CD4-positive, alpha-beta T cell treated with Interferon alpha-2 for 1 hour (primary cell): ENCODE data around the gene GARS1.

Source experiments
- DNase-seq, 2 donors: peaks; one replicate each; pipeline ENCODE4 v3.0.0-alpha.2; 2020 to 2022

Gene GARS1

GRCh38 chr7:30658479-30659074 lies 63.9 kb downstream of the GARS1 start:
- DNase-seq: no peak

- no peak for DNase-seq
These were observed 64.6 kb downstream of the GARS1 start for GRCh38 chr7:30659312-30659711.

DNA sequence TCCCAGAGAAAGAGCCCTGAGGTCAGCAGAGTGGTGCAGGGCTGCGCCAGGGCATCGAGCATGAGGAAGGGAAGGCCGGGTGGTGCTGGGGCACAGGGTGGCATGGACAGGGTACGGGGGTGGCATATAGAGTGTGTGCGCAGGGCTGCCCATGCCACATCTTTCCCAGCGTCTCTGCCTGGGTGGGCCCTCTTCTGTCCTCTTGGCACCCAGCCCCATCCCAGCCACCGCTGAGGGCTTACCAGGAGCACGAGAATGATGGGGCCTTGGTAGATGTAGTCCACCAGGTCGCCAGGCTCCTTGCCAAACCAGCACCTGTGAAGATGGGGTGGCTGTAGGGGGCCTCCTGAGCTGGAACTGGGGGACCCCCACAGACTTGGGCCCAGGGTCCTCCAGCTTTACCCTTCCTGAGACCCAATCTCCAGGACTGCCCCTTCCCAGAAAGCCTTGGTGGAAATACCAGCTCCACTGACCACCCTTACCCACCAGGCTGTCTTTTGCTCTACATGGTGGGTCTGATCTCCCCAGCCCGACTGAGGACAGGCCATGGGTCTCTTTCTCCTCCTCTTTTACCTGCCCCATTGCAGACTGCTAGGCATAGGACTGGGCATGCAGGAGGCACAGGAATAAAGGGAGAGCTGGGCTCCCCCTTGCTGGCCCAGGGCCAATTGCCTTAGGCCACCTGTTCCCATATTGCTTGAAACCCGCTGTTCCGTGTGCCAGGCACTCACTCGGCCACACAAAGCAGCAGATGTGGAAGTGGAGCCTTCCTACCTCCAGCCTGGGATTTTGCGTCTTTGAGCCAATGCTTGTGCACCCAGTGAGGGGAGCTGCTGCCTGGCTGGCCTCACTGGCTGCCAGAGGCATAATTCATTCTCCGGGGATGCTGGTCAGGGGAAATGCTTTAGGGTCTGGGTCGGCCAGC lies 65.9 kb downstream of the GARS1 start:
- DNase-seq: no peak

GRCh38 chr7:30661926-30662325 lies 67.2 kb downstream of the GARS1 start:
- DNase-seq: no peak

DNA sequence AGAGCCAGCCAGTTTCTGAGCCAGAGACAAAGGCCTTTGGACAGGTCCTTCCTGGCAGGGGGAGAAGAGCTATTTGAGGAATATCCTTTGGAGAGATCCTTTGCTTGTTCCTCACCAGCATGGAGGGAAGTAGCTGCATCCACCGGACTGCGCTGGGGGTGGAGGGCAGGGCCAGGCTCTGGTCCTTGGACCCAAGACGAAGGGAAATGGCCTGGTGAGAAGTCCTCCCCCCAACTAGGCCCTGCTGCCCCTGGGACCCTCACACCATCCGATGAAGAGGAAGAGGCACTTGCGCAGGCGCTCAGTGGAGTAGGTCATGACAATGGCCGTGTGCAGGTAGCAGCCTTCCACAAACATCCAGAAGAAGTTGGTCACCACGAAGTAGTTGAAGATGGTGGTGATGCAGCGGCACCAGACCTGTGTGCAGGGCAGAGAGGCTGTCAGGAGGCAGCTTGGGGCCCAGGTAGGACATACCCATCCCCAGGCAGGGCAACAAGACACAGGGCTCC lies 67.8 kb downstream of the GARS1 start:
- DNase-seq: no peak

- no peak for DNase-seq
These were observed 68.7 kb downstream of the GARS1 start for GRCh38 chr7:30663414-30663813.

- no peak for DNase-seq
These were observed 69.7 kb downstream of the GARS1 start for GRCh38 chr7:30664184-30664885.

GRCh38 chr7:30665043-30665442 lies 70.4 kb downstream of the GARS1 start:
- DNase-seq: no peak

DNA sequence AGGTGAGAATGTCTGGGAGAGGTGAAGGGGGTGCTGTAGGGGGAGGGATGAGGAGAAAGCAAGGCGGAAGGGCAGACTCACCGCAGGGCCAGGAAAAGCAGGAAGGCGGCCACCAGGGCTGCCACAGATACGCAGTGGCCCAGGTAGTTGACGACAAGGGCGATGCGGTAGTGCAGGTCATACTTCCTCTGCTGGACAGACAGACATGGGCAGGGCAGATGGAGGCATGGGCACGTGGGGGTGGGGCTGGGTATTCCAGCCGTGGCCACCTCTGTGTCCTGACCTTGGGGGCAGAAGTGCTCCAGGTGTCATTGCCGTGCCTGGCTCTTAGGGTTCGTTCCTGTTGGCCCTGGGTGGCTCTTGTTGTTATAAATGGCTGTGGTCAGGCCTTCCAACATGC lies 70.8 kb downstream of the GARS1 start:
- DNase-seq: no peak

- DNase-seq: no peak
These were observed 72.5 kb downstream of the GARS1 start for GRCh38 chr7:30667172-30667571.

- DNase-seq: no peak
These were observed 73.4 kb downstream of the GARS1 start for GRCh38 chr7:30668102-30668501.

- no peak for DNase-seq
These were observed 77.3 kb downstream of the GARS1 start for GRCh38 chr7:30671793-30672465.

- DNase-seq: no peak
These were observed 79.7 kb downstream of the GARS1 start for GRCh38 chr7:30674420-30674819.

DNA sequence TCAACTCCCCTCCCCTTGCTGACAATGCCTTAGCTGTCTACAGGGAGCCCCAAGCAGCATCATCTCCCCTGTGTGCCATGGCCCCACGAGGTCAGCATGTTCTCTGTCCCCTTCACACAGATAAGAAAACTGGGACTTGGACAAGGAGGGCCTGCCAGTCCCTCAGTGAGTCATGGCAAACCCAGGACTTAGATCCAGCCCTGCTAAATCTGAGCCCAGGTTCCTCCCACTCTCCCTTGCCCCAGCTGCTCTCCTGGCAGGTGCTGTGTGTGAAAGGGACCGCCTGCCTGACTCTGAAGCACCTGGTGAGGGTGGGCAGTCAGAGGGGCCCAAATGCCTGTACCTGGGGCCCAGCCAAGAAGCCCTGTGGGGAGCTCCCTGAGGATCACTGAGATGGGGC lies 80.2 kb downstream of the GARS1 start:
- DNase-seq: no peak

DNA sequence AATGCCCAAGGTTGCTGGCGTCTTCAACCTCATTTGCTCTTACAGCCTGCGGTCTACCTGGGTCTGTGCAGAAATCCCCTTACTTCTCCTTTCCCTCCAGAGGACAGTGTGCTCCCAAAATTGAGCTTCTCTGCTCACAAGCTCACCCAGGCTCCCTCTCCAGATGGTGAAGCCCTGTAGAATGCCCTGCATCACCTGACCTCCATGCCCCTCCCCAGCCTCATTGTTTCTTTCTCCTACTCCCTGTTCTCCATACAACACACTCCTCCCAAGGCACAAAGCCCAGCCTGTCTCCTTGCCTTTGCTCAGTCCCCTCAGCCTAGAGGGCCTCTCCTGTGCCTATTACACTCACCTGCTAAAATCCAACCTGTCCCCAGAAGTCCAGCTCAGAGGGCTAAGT lies 84.1 kb downstream of the GARS1 start:
- DNase-seq: no peak

DNA sequence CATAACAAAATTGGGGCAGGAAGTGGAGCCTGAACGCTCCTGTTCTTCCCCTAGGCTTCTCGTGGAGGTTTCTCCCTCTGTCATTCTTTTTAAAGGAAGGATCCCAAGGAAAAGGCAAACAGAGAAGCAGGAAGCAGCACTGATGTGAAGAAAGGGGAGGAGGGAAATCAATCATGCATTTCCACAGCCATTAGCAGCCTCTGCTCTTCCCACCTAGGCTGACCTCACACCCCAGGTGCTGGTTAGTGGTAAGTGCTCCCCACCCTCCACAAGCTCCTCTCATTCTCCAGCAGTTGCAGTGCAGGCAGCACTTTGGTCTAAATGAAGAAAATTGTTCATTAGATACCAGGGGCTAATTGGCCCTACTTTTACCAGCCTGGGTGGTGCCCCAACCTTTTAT lies 85.0 kb downstream of the GARS1 start:
- no peak for DNase-seq

- DNase-seq: no peak
These were observed 86.7 kb downstream of the GARS1 start for GRCh38 chr7:30681331-30681797.

GRCh38 chr7:30681815-30682211 lies 87.1 kb downstream of the GARS1 start:
- DNase-seq: no peak

DNA sequence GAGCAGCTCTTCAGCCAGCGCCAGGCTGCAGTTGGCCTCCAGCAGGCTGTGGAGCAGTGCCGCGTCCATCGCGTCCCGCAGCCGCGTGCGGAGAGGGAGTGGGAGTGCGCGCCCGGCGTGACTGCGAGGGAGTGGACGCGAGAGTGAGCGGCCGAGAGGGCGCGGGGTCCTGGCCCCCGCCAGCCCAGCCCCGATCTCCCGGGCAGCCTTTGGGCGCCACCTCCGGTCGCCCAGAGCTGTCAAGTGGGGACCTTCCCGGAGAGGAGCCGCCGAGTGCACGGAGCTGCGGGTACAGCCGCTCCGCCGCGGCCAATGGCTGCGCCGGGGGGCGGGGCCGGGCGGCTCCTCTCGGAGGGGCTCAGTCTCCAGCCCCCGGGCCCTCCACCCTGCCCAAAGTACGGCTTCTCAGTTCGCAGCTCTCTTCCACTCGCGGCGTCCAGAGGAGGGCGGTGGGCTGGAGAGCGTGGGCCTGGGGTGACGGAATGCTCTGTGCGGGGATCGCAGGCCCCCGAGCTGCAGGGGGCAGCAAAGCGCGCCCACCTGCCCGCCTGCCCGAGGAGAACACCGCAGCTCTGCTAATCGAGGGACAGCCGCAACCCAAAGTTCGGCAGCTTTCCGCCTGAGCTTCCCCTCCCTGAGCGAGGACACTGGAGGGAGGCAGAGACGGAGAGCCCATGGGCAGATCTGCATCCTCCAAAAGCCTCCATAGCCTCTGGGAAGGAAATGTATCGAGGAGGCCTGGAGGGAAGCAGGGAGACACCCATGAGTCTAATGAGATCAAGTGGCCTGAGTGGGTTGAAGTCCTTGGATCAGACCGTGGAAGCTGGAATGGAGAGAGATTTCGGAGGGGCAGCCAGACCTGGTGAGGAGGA lies 87.8 kb downstream of the GARS1 start, which contains the start of gene CRHR2:
Gene CRHR2 (minus strand): TSS at position 245 of the 872 bp plus-strand sequence. CDS start 176 bp downstream, at position 69.
- peak in 1 of 2 donors; percentile 31 for DNase-seq

- no peak for DNase-seq
These were observed 88.6 kb downstream of the GARS1 start for GRCh38 chr7:30683306-30683705.
